Measurements from ENCODE around the gene CDC42BPG.

The CDC42BPG gene

DNA sequence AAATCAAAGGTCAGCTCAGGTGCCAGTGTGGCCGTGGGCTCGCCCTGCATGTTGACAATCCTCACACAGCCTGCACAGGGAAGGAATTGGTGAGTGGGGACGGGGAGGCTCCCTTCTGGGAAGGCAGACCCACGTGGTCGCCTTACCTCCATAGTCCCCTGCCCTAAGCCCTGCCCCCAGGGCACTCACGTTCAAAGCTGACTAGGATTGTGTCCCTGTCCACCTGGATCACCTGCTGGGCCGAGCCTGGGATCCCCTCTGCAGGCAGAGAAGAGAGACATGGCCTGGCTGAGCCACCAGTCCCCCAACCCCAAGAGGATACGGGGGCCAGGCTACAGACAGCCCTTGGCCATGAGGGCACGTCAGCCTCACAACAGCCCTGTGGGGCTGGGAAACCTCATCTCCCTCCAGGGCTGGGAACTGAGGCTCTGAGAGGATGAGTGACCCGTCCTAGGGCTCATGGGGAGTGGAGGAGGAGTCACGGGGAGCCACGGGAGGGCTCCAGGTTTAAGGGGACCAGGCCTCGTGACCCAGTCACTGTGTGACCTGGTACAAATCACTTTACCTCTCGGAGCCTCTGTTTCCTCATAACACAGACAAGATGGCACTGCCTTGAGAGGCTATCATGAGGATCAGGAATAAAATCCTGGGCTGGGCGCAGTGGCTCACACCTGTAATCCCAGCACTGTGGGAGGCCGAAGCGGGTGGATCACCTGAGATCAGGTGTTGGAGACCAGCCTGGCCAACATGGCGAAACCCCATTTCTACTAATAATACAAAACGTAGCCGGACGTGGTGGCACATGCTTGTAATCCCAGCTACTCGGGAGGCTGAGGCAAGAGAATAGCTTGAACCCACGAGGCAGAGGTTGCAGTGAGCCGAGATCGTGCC, 54.0 kb downstream of the CDC42BPG start:
- DNase-seq (ENCODE audit: low read depth in 2 of 2): no peak

DNA sequence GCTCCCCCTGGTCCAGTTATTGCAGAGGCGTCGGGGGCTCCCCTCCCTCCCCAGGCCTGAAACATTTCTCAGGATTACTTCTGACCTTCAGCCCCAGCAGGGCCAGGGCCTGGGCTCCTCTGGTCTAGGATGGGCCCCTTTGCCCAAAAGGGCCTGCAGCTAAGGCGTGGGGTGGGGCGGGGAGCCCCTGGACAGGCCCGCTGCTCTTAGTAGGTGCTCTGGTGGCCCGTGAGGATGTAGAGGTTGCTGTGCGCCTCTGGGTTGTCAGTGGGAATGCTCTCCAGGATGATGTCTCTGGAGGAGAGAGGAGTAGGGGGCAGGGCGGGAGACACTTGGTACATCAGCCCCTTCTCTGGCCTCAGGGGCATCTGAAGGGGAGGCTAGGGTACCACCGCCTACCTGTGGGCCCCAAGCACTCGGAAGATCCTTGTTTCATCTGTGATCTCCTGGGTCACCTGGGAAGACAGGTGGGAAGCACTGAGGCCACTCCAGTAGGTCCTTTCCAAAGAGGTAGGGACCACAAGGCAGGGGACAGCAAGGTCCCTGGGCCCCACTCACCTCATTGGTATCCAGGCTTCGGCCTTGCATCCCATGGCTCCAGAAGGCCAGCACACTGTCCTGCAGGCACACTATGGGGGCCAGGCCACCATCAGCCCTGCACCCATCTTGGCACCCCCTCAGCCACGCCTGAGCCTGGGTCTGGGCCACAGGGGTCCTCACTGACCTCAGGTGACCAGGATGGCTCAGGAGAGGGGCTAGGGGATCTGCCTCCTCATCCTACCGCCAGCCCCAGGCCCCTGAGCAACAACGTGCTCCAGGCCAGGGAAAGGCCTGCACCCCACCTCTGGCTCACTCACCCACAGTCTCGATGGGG, 54.9 kb downstream of the CDC42BPG start:
- DNase-seq (ENCODE audit: low read depth in 2 of 2): no peak

GRCh38 chr11:64788321-64789215, 55.9 kb downstream of the CDC42BPG start:
- no peak for DNase-seq (ENCODE audit: low read depth in 2 of 2)

- peak in 1 of 2 donors; percentile 54 for DNase-seq (ENCODE audit: low read depth in 2 of 2)
These were observed 56.7 kb downstream of the CDC42BPG start for GRCh38 chr11:64787526-64788320.

GRCh38 chr11:64786308-64786707, 58.1 kb downstream of the CDC42BPG start:
- DNase-seq (ENCODE audit: low read depth in 2 of 2): no peak

- DNase-seq (ENCODE audit: low read depth in 2 of 2): no peak
These were observed 59.5 kb downstream of the CDC42BPG start for GRCh38 chr11:64784813-64785581.

- peak; percentile 98 to 99 for DNase-seq (ENCODE audit: low read depth in 2 of 2)
These were observed 65.8 kb downstream of the CDC42BPG start, which contains the start of gene SF1 for GRCh38 chr11:64778473-64779298. TSS of gene SF1 (minus strand) at chr11:64778542. CDS start at chr11:64778392, 150 bp downstream.

- DNase-seq (ENCODE audit: low read depth in 2 of 2): no peak
These were observed 66.3 kb downstream of the CDC42BPG start for GRCh38 chr11:64778223-64778472.

- DNase-seq (ENCODE audit: low read depth in 2 of 2): peak; percentile 57 to 68
These were observed 66.8 kb downstream of the CDC42BPG start for GRCh38 chr11:64777449-64778222.

DNA sequence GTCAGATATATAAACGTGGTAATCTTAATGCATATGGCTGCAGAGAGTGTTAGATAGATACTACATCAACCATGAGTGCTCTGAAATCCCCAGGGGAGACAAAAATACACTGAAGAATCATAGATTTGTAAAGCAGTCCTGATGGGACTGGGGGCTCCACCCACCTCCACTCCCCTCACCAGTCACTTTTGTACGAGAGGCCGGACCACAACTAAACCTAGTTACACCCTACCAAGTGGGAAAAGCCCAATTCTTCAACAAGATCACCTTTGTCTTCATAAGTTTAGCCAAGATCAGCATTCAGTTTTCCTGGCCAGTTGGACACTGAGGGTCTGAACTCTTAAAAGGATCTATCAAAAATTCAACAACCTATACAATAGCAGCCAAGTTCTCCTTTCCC, 67.6 kb downstream of the CDC42BPG start:
- DNase-seq (ENCODE audit: low read depth in 2 of 2): no peak

GRCh38 chr11:64776425-64776824, 68.0 kb downstream of the CDC42BPG start:
- no peak for DNase-seq (ENCODE audit: low read depth in 2 of 2)

- no peak for DNase-seq (ENCODE audit: low read depth in 2 of 2)
These were observed 70.3 kb downstream of the CDC42BPG start for GRCh38 chr11:64774144-64774543.
